HEK293 (cell line): ENCODE measurements around the gene PIP4K2A.
A peak's percentile ranks its signal among the peaks of the same experiment; 100 is the strongest.

Experiments used
- BCL11A ChIP-seq: fragments of 450-650 bp; formaldehyde crosslinking; IDR thresholded peaks from 2 replicates; pipeline ENCODE4 v1.5.1; 2016; ENCODE audit warnings: low read depth, missing biosample characterization, missing genetic modification characterization
- BCL11B ChIP-seq: fragments of 450-650 bp; formaldehyde crosslinking; IDR thresholded peaks from 2 replicates; pipeline ENCODE4 v1.5.1; 2016; ENCODE audit warnings: low read depth, missing biosample characterization, missing genetic modification characterization
- GFI1B ChIP-seq: fragments of 450-650 bp; formaldehyde crosslinking; IDR thresholded peaks from 2 replicates; pipeline ENCODE4 v1.5.1; 2016; ENCODE audit warnings: missing biosample characterization, missing genetic modification characterization
- HOXA7 ChIP-seq: sonication (generic); formaldehyde crosslinking; IDR thresholded peaks from 2 replicates; pipeline ENCODE4 v1.8.1; 2022; ENCODE audit warnings: missing genetic modification reagents, borderline replicate concordance
- HOXC10 ChIP-seq: sonication (generic); formaldehyde crosslinking; IDR thresholded peaks from 2 replicates; pipeline ENCODE4 v1.8.1; 2023; ENCODE audit warnings: mild to moderate bottlenecking, missing genetic modification reagents
- KLF9 ChIP-seq: fragments of 450-650 bp; formaldehyde crosslinking; IDR thresholded peaks from 2 replicates; pipeline ENCODE4 v1.5.1; 2016; ENCODE audit warnings: missing biosample characterization, missing genetic modification characterization, low read depth
- MZF1 ChIP-seq: fragments of 450-650 bp; formaldehyde crosslinking; IDR thresholded peaks from 2 replicates; pipeline ENCODE4 v1.5.1; 2017; ENCODE audit warnings: missing biosample characterization, missing genetic modification characterization, borderline replicate concordance
- SP7 ChIP-seq: fragments of 450-650 bp; formaldehyde crosslinking; IDR thresholded peaks from 2 replicates; pipeline ENCODE4 v1.5.1; 2016; ENCODE audit warnings: missing biosample characterization, missing genetic modification characterization
- ZFP69B ChIP-seq: fragments of 450-650 bp; formaldehyde crosslinking; IDR thresholded peaks from 2 replicates; pipeline ENCODE4 v1.5.1; 2016; ENCODE audit warnings: missing biosample characterization, missing genetic modification characterization
- ZNF121 ChIP-seq: fragments of 450-650 bp; formaldehyde crosslinking; IDR thresholded peaks from 2 replicates; pipeline ENCODE4 v1.5.1; 2016; ENCODE audit warnings: missing biosample characterization, missing genetic modification characterization
- ZNF138 ChIP-seq: fragments of 450-650 bp; formaldehyde crosslinking; IDR thresholded peaks from 2 replicates; pipeline ENCODE4 v1.5.1; 2016; ENCODE audit warnings: missing biosample characterization, missing genetic modification characterization, borderline replicate concordance
- ZNF146 ChIP-seq: fragments of 450-650 bp; formaldehyde crosslinking; IDR thresholded peaks from 2 replicates; pipeline ENCODE4 v1.5.1; 2016; ENCODE audit warnings: missing biosample characterization, missing genetic modification characterization
- ZNF157 ChIP-seq: fragments of 450-650 bp; formaldehyde crosslinking; IDR thresholded peaks from 2 replicates; pipeline ENCODE4 v1.5.1; 2016; ENCODE audit warnings: missing biosample characterization, missing genetic modification characterization
- ZNF169 ChIP-seq: fragments of 450-650 bp; formaldehyde crosslinking; IDR thresholded peaks from 2 replicates; pipeline ENCODE4 v1.5.1; 2016; ENCODE audit warnings: missing biosample characterization, missing genetic modification characterization
- ZNF223 ChIP-seq: fragments of 450-650 bp; formaldehyde crosslinking; IDR thresholded peaks from 2 replicates; pipeline ENCODE4 v1.5.1; 2016; ENCODE audit warnings: missing biosample characterization, missing genetic modification characterization
- ZNF24 ChIP-seq: fragments of 450-650 bp; formaldehyde crosslinking; IDR thresholded peaks from 2 replicates; pipeline ENCODE4 v1.5.1; 2016; ENCODE audit warnings: missing biosample characterization, missing genetic modification characterization
- ZNF266 ChIP-seq: fragments of 450-650 bp; formaldehyde crosslinking; IDR thresholded peaks from 2 replicates; pipeline ENCODE4 v1.5.1; 2016; ENCODE audit warnings: missing biosample characterization, missing genetic modification characterization, low read depth
- ZNF324 ChIP-seq: fragments of 450-650 bp; formaldehyde crosslinking; IDR thresholded peaks from 2 replicates; pipeline ENCODE4 v1.5.1; 2016; ENCODE audit warnings: missing biosample characterization, missing genetic modification characterization
- ZNF354C ChIP-seq: fragments of 450-650 bp; formaldehyde crosslinking; IDR thresholded peaks from 2 replicates; pipeline ENCODE4 v1.5.1; 2016; ENCODE audit warnings: missing biosample characterization, missing genetic modification characterization, low read depth, borderline replicate concordance
- ZNF37A ChIP-seq: fragments of 450-650 bp; IDR thresholded peaks from 2 replicates; pipeline ENCODE4 v1.5.1; 2018; ENCODE audit warnings: missing biosample characterization, missing genetic modification characterization
- ZNF423 ChIP-seq: fragments of 450-650 bp; formaldehyde crosslinking; IDR thresholded peaks from 2 replicates; pipeline ENCODE4 v1.5.1; 2016; ENCODE audit warnings: missing biosample characterization, missing genetic modification characterization
- ZNF521 ChIP-seq: fragments of 450-650 bp; formaldehyde crosslinking; IDR thresholded peaks from 2 replicates; pipeline ENCODE4 v1.5.1; 2017; ENCODE audit warnings: missing biosample characterization, mild to moderate bottlenecking, missing genetic modification characterization
- ZNF529 ChIP-seq: fragments of 450-650 bp; formaldehyde crosslinking; IDR thresholded peaks from 2 replicates; pipeline ENCODE4 v1.5.1; 2017; ENCODE audit warnings: missing genetic modification characterization, missing biosample characterization; ENCODE audit not compliant: insufficient replicate concordance
- ZNF530 ChIP-seq: fragments of 450-650 bp; formaldehyde crosslinking; IDR thresholded peaks from 2 replicates; pipeline ENCODE4 v1.5.1; 2016; ENCODE audit warnings: low read depth, missing biosample characterization, missing genetic modification characterization
- ZNF561 ChIP-seq: fragments of 450-650 bp; IDR thresholded peaks from 2 replicates; pipeline ENCODE4 v1.5.1; 2018; ENCODE audit warnings: missing biosample characterization, missing genetic modification characterization, borderline replicate concordance
- ZNF571 ChIP-seq: fragments of 450-650 bp; formaldehyde crosslinking; IDR thresholded peaks from 2 replicates; pipeline ENCODE4 v1.5.0; 2017; ENCODE audit warnings: missing biosample characterization, missing genetic modification characterization
- ZNF621 ChIP-seq: fragments of 450-650 bp; formaldehyde crosslinking; IDR thresholded peaks from 2 replicates; pipeline ENCODE4 v1.5.1; 2017; ENCODE audit warnings: missing biosample characterization, missing genetic modification characterization
- ZNF623 ChIP-seq: fragments of 450-650 bp; formaldehyde crosslinking; IDR thresholded peaks from 2 replicates; pipeline ENCODE4 v1.5.1; 2016; ENCODE audit warnings: missing biosample characterization, missing genetic modification characterization
- ZNF624 ChIP-seq: fragments of 450-650 bp; formaldehyde crosslinking; IDR thresholded peaks from 2 replicates; pipeline ENCODE4 v1.5.1; 2017; ENCODE audit warnings: missing biosample characterization, missing genetic modification characterization
- ZNF626 ChIP-seq: fragments of 450-650 bp; sonication (Bioruptor Pico); formaldehyde crosslinking; IDR thresholded peaks from 2 replicates; pipeline ENCODE4 v1.5.1; 2018; ENCODE audit warnings: missing biosample characterization, missing genetic modification characterization, inconsistent platforms
- ZNF670 ChIP-seq: fragments of 450-650 bp; formaldehyde crosslinking; IDR thresholded peaks from 2 replicates; pipeline ENCODE4 v1.5.1; 2016; ENCODE audit warnings: missing biosample characterization, missing genetic modification characterization, low read depth
- ZNF701 ChIP-seq: fragments of 450-650 bp; formaldehyde crosslinking; IDR thresholded peaks from 2 replicates; pipeline ENCODE4 v1.5.1; 2016; ENCODE audit warnings: missing biosample characterization, missing genetic modification characterization
- ZXDB ChIP-seq: fragments of 450-650 bp; formaldehyde crosslinking; IDR thresholded peaks from 2 replicates; pipeline ENCODE4 v1.5.1; 2016; ENCODE audit warnings: missing biosample characterization, missing genetic modification characterization
- TF ChIP-seq, protein P1 (sequence below): fragments of 450-650 bp; formaldehyde crosslinking; IDR thresholded peaks from 2 replicates; pipeline ENCODE4 v1.5.1; 2016; ENCODE audit warnings: missing biosample characterization, missing genetic modification characterization
- TF ChIP-seq, protein P2 (sequence below): IDR thresholded peaks from 2 replicates; pipeline ENCODE4 v1.6.1; 2011; ENCODE audit warnings: mild to moderate bottlenecking, low read depth, low read length, borderline replicate concordance
- TF ChIP-seq, protein P3 (sequence below): fragments of 450-650 bp; formaldehyde crosslinking; IDR thresholded peaks from 2 replicates; pipeline ENCODE4 v1.5.1; 2016; ENCODE audit warnings: missing biosample characterization, missing genetic modification characterization
- TF ChIP-seq, protein P4 (sequence below): fragments of 450-650 bp; formaldehyde crosslinking; IDR thresholded peaks from 2 replicates; pipeline ENCODE4 v1.5.1; 2016; ENCODE audit warnings: missing biosample characterization, missing genetic modification characterization

Gene PIP4K2A

DNA sequence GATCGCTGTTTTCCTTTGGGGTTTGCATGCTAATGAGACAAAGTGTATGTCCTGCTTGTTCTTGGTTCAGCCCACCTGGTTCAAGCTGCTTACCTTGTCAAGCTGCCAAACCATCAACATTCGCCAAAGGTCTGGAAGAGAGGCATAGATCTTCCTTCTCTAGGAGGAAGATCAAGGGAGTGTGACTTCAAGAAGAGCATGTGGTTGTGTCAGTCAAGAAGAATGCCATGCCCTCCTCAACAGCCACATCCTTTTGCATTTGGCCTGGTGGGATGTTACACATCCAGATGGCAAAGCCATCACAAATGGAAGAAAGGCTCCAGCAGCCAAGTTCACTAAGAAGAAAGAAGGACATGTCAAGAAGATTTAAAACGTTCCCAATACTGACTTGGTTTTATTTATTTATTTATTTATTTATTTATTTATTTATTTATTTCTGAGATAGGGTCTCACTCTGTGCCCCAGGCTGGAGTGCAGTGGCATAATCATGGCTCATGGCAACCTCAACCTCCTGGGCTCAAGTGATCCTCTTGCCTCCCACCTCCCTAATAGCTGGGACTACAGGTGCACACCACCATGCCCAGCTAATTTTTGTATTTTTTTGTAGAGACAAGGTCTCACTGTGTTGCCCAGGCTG is 5.1 kb upstream of the PIP4K2A start (continued):
- TF ChIP-seq, protein P1, sequence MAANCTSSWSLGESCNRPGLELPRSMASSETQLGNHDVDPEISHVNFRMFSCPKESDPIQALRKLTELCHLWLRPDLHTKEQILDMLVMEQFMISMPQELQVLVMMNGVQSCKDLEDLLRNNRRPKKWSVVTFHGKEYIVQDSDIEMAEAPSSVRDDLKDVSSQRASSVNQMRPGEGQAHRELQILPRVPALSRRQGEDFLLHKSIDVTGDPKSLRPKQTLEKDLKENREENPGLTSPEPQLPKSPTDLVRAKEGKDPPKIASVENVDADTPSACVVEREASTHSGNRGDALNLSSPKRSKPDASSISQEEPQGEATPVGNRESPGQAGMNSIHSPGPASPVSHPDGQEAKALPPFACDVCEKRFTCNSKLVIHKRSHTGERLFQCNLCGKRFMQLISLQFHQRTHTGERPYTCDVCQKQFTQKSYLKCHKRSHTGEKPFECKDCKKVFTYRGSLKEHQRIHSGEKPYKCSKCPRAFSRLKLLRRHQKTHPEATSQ (tag by site-specific recombination) = no peak
- TF ChIP-seq ZNF626 (tag by site-specific recombination) (no peak), SP7 (tag by site-specific recombination) (no peak), ZNF521 (tag by site-specific recombination) (no peak), ZNF223 (tag by site-specific recombination) (no peak), ZFP69B (no peak), ZNF138 (tag by site-specific recombination) (no peak), ZNF530 (tag by site-specific recombination) (0 out of 2 replicates have a peak, but pooled peaks have one; percentile 56), ZNF423 (no peak), ZNF621 (no peak), ZNF266 (tag by site-specific recombination) (peak; percentile 88), ZNF146 (tag by site-specific recombination) (no peak), ZNF157 (tag by site-specific recombination) (no peak), ZNF670 (no peak), ZNF624 (no peak), MZF1 (tag by site-specific recombination) (peak; percentile 38; the same call in 1 of the 2 replicates), ZXDB (tag by site-specific recombination) (peak; percentile 76), BCL11A (no peak), HOXA7 (no peak), ZNF529 (tag by site-specific recombination) (no peak), ZNF354C (tag by site-specific recombination) (peak; percentile 89; the same call in 1 of the 2 replicates), ZNF571 (tag by site-specific recombination) (no peak), GFI1B (tag by site-specific recombination) (peak; percentile 54; the same call in 1 of the 2 replicates), ZNF701 (tag by site-specific recombination) (no peak), ZNF169 (no peak), ZNF623 (tag by site-specific recombination) (peak; percentile 85), BCL11B (tag by site-specific recombination) (no peak), ZNF37A (tag by site-specific recombination) (no peak), KLF9 (tag by site-specific recombination) (no peak), HOXC10 (CRISPR knock-in tag) (no peak), ZNF324 (tag by site-specific recombination) (no peak), ZNF121 (peak; percentile 64; the same call in 1 of the 2 replicates), ZNF561 (tag by site-specific recombination) (no peak), ZNF24 (tag by site-specific recombination) (peak; percentile 47; the same call in 1 of the 2 replicates)
- TF ChIP-seq, protein P2, sequence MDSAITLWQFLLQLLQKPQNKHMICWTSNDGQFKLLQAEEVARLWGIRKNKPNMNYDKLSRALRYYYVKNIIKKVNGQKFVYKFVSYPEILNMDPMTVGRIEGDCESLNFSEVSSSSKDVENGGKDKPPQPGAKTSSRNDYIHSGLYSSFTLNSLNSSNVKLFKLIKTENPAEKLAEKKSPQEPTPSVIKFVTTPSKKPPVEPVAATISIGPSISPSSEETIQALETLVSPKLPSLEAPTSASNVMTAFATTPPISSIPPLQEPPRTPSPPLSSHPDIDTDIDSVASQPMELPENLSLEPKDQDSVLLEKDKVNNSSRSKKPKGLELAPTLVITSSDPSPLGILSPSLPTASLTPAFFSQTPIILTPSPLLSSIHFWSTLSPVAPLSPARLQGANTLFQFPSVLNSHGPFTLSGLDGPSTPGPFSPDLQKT = no peak
- TF ChIP-seq, protein P3, sequence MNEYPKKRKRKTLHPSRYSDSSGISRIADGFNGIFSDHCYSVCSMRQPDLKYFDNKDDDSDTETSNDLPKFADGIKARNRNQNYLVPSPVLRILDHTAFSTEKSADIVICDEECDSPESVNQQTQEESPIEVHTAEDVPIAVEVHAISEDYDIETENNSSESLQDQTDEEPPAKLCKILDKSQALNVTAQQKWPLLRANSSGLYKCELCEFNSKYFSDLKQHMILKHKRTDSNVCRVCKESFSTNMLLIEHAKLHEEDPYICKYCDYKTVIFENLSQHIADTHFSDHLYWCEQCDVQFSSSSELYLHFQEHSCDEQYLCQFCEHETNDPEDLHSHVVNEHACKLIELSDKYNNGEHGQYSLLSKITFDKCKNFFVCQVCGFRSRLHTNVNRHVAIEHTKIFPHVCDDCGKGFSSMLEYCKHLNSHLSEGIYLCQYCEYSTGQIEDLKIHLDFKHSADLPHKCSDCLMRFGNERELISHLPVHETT (tag by site-specific recombination) = peak; percentile 60; the same call in 1 of the 2 replicates
- TF ChIP-seq, protein P4, sequence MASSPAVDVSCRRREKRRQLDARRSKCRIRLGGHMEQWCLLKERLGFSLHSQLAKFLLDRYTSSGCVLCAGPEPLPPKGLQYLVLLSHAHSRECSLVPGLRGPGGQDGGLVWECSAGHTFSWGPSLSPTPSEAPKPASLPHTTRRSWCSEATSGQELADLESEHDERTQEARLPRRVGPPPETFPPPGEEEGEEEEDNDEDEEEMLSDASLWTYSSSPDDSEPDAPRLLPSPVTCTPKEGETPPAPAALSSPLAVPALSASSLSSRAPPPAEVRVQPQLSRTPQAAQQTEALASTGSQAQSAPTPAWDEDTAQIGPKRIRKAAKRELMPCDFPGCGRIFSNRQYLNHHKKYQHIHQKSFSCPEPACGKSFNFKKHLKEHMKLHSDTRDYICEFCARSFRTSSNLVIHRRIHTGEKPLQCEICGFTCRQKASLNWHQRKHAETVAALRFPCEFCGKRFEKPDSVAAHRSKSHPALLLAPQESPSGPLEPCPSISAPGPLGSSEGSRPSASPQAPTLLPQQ = no peak
